HG03095 (cell line): ENCODE data around the gene ZNF566.
"Not testable (repeated sequence)": the region's sequence is repeated elsewhere in the genome, so short reads cannot be mapped to it uniquely, and the experiment has no call there.

Source experiments
- ATAC-seq: cut with Tn5 transposase; IDR thresholded peaks from one replicate; pipeline ENCODE4 v1.9.1; 2021; ENCODE audit warnings: moderate library complexity; ENCODE audit not compliant: unreplicated experiment

Gene ZNF566

GRCh38 chr19:36489118-36489919 lies at the start of gene ZNF566:
Gene ZNF566, minus strand, starts transcription at chr19:36489561. Its CDS starts 13,004 bp downstream, at chr19:36476557.
- ATAC-seq: peak; percentile 74

- peak; percentile 7 for ATAC-seq
These were observed 39.7 kb upstream of the ZNF566 start for GRCh38 chr19:36528921-36529518.

- ATAC-seq: peak; percentile 70
These were observed 39.0 kb upstream of the ZNF566 start, which contains the start of gene ZNF260 for GRCh38 chr19:36528194-36528920. Gene ZNF260, minus strand, starts transcription at chr19:36528271. Its CDS starts 13,033 bp downstream, at chr19:36515238.

GRCh38 chr19:36527873-36528193 lies 38.5 kb upstream of the ZNF566 start:
- no peak for ATAC-seq

GRCh38 chr19:36527341-36527740 lies 38.0 kb upstream of the ZNF566 start:
- ATAC-seq: no peak

GRCh38 chr19:36526581-36526980 lies 37.2 kb upstream of the ZNF566 start:
- no peak for ATAC-seq

GRCh38 chr19:36524617-36525016 lies 35.3 kb upstream of the ZNF566 start:
- ATAC-seq: no peak

- no peak for ATAC-seq
These were observed 24.8 kb upstream of the ZNF566 start for GRCh38 chr19:36514012-36514612.

GRCh38 chr19:36508325-36508724 lies 19.0 kb upstream of the ZNF566 start:
- no peak for ATAC-seq

GRCh38 chr19:36501973-36502372 lies 12.6 kb upstream of the ZNF566 start:
- no peak for ATAC-seq

GRCh38 chr19:36497001-36497400 lies 7.6 kb upstream of the ZNF566 start:
- no peak for ATAC-seq

- not testable (repeated sequence) for ATAC-seq
These were observed 3.5 kb upstream of the ZNF566 start for GRCh38 chr19:36492689-36493453.

- not testable (repeated sequence) for ATAC-seq
These were observed 1.5 kb upstream of the ZNF566 start for GRCh38 chr19:36490846-36491245.

GRCh38 chr19:36489920-36490415 lies 607 bp upstream of the ZNF566 start:
- peak; percentile 48 for ATAC-seq

GRCh38 chr19:36488846-36489117 lies 579 bp downstream of the ZNF566 start:
- peak; percentile 19 for ATAC-seq

- no peak for ATAC-seq
These were observed 1.1 kb downstream of the ZNF566 start for GRCh38 chr19:36488118-36488845.

GRCh38 chr19:36483653-36484052 lies 5.7 kb downstream of the ZNF566 start:
- ATAC-seq: no peak

- no peak for ATAC-seq
These were observed 6.5 kb downstream of the ZNF566 start for GRCh38 chr19:36482876-36483275.

GRCh38 chr19:36460046-36460445 lies 29.3 kb downstream of the ZNF566 start:
- ATAC-seq: no peak

- no peak for ATAC-seq
These were observed 32.5 kb downstream of the ZNF566 start for GRCh38 chr19:36456831-36457230.
